HepG2 (cell line): ENCODE data around the gene RARA. TPM values are rescaled to one million over a fixed set of nuclear protein-coding genes. Genes with fewer than 3 reads are reported as not detected.

ENCODE experiments used
- ARHGAP35 ChIP-seq: sonication (generic); formaldehyde crosslinking; IDR thresholded peaks from 2 replicates; pipeline ENCODE4 v1.9.0; 2022; ENCODE audit warnings: mild to moderate bottlenecking, inconsistent platforms, moderate library complexity, missing genetic modification reagents, borderline replicate concordance
- EED ChIP-seq: sonication (generic); formaldehyde crosslinking; IDR thresholded peaks from 2 replicates; pipeline ENCODE4 v1.5.0; 2020; ENCODE audit warnings: mild to moderate bottlenecking, missing genetic modification reagents
- EHMT2 ChIP-seq: fragments of 200-600 bp; sonication (generic); IDR thresholded peaks from 2 replicates; pipeline ENCODE4 v1.7.0; 2017; ENCODE audit warnings: antibody characterized with exemption, low read depth, low read length, borderline replicate concordance
- MEF2D ChIP-seq: sonication (generic); formaldehyde crosslinking; IDR thresholded peaks from 2 replicates; pipeline ENCODE4 v1.5.1; 2020; ENCODE audit warnings: mild to moderate bottlenecking, missing genetic modification reagents
- NAIF1 ChIP-seq: sonication (generic); formaldehyde crosslinking; IDR thresholded peaks from 2 replicates; pipeline ENCODE4 v1.5.0; 2020; ENCODE audit warnings: mild to moderate bottlenecking, missing genetic modification reagents, borderline replicate concordance
- NFKB2 ChIP-seq: sonication (generic); formaldehyde crosslinking; IDR thresholded peaks from 2 replicates; pipeline ENCODE4 v1.4.0; 2020; ENCODE audit warnings: missing genetic modification reagents, borderline replicate concordance
- NFRKB ChIP-seq: fragments of 450-650 bp; IDR thresholded peaks from 2 replicates; pipeline ENCODE4 v1.6.1; 2017
- PHF5A ChIP-seq: IDR thresholded peaks from one replicate; pipeline ENCODE4 v1.6.1; 2018; ENCODE audit warnings: low read depth, missing genetic modification reagents; ENCODE audit not compliant: unreplicated experiment
- PRPF4 ChIP-seq: fragments of 200-400 bp; formaldehyde crosslinking; IDR thresholded peaks from 2 replicates; pipeline ENCODE4 v1.6.1; 2016; ENCODE audit warnings: low read length, low read depth; ENCODE audit not compliant: poor library complexity, severe bottlenecking
- ZBTB21 ChIP-seq: sonication (generic); formaldehyde crosslinking; IDR thresholded peaks from 2 replicates; pipeline ENCODE4 v1.4.0; 2020; ENCODE audit warnings: missing genetic modification reagents
- ZBTB38 ChIP-seq: sonication (generic); formaldehyde crosslinking; IDR thresholded peaks from 2 replicates; pipeline ENCODE4 v1.5.1; 2020; ENCODE audit warnings: mild to moderate bottlenecking, missing genetic modification reagents
- ZBTB7B ChIP-seq: sonication (generic); formaldehyde crosslinking; IDR thresholded peaks from 2 replicates; pipeline ENCODE4 v1.4.0; 2020; ENCODE audit warnings: missing genetic modification reagents
- ZNF30 ChIP-seq: sonication (generic); formaldehyde crosslinking; IDR thresholded peaks from 2 replicates; pipeline ENCODE4 v1.5.0; 2020; ENCODE audit warnings: mild to moderate bottlenecking, missing genetic modification reagents
- ZNF326 ChIP-seq: sonication (generic); formaldehyde crosslinking; IDR thresholded peaks from 2 replicates; pipeline ENCODE4 v1.4.0; 2020; ENCODE audit warnings: missing genetic modification reagents, borderline replicate concordance
- ZNF383 ChIP-seq: sonication (generic); formaldehyde crosslinking; IDR thresholded peaks from 2 replicates; pipeline ENCODE4 v1.4.0; 2020; ENCODE audit warnings: missing genetic modification reagents, mild to moderate bottlenecking, borderline replicate concordance
- ZNF660 ChIP-seq: sonication (generic); formaldehyde crosslinking; IDR thresholded peaks from 2 replicates; pipeline ENCODE4 v1.5.1; 2020; ENCODE audit warnings: mild to moderate bottlenecking, low read depth, missing genetic modification reagents, borderline replicate concordance
- polyA plus RNA-seq, 8 experiments: library from polyadenylated mRNA; depleted of rRNA in 3 of 8; stranded (reverse) in 7 of 8; unstranded in 1 of 8; fragments of >200 nt; fragmentation: Illumina TruSeq in 4 of 8; extraction: Trizol in 4 of 8; gene quantifications; 2 replicates each; pipeline versions ENCODE4 v1.2.1 to v1.2.3, GENCODE V29; 2011 to 2016; ENCODE audit warnings: low read depth in 4 of 8, missing spikeins in 1 of 8, mixed read lengths in 1 of 8; ENCODE audit not compliant: insufficient read depth in 1 of 8
- total RNA-seq, 5 experiments: library from RNA; depleted of rRNA; stranded (reverse); fragments of >200 nt; fragmentation: Illumina TruSeq; extraction: Trizol; gene quantifications; 2 replicates each; pipeline ENCODE4 v1.2.3, GENCODE V29; 2016; ENCODE audit warnings: low read depth in 1 of 5
- TF ChIP-seq, protein P1 (sequence below): sonication (generic); formaldehyde crosslinking; IDR thresholded peaks from 2 replicates; pipeline ENCODE4 v1.8.1; 2023; ENCODE audit warnings: mild to moderate bottlenecking, inconsistent platforms, moderate library complexity, missing genetic modification reagents, borderline replicate concordance
- TF ChIP-seq, protein P2 (sequence below): conservative IDR thresholded peaks from 2 replicates; pipeline ENCODE4 v1.6.1; 2018; ENCODE audit warnings: missing genetic modification reagents
- TF ChIP-seq, protein P3 (sequence below): IDR thresholded peaks from 2 replicates; pipeline ENCODE4 v1.6.1; 2016; ENCODE audit warnings: low read depth, missing genetic modification reagents, missing compliant biosample characterization
- TF ChIP-seq, protein P4 (sequence below): sonication (generic); formaldehyde crosslinking; IDR thresholded peaks from 2 replicates; pipeline ENCODE4 v1.4.0; 2020; ENCODE audit warnings: missing genetic modification reagents, borderline replicate concordance

The RARA gene
- total and polyA plus RNA-seq, 2 of the 13 experiments (the other 11 are each of a cell fraction or from before 2014, with no cell fraction given): 6.4 to 8.6 TPM

- TF ChIP-seq, protein P1, sequence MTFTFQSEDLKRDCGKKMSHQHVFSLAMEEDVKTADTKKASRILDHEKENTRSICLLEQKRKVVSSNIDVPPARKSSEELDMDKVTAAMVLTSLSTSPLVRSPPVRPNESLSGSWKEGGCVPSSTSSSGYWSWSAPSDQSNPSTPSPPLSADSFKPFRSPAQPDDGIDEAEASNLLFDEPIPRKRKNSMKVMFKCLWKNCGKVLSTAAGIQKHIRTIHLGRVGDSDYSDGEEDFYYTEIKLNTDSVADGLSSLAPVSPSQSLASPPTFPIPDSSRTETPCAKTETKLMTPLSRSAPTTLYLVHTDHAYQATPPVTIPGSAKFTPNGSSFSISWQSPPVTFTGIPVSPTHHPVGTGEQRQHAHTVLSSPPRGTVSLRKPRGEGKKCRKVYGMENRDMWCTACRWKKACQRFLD (CRISPR knock-in tag): no peak
- TF ChIP-seq, protein P2, sequence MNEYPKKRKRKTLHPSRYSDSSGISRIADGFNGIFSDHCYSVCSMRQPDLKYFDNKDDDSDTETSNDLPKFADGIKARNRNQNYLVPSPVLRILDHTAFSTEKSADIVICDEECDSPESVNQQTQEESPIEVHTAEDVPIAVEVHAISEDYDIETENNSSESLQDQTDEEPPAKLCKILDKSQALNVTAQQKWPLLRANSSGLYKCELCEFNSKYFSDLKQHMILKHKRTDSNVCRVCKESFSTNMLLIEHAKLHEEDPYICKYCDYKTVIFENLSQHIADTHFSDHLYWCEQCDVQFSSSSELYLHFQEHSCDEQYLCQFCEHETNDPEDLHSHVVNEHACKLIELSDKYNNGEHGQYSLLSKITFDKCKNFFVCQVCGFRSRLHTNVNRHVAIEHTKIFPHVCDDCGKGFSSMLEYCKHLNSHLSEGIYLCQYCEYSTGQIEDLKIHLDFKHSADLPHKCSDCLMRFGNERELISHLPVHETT (CRISPR knock-in tag): no peak
- no peak for TF ChIP-seq ZNF326 (CRISPR knock-in tag)
- TF ChIP-seq, protein P3, sequence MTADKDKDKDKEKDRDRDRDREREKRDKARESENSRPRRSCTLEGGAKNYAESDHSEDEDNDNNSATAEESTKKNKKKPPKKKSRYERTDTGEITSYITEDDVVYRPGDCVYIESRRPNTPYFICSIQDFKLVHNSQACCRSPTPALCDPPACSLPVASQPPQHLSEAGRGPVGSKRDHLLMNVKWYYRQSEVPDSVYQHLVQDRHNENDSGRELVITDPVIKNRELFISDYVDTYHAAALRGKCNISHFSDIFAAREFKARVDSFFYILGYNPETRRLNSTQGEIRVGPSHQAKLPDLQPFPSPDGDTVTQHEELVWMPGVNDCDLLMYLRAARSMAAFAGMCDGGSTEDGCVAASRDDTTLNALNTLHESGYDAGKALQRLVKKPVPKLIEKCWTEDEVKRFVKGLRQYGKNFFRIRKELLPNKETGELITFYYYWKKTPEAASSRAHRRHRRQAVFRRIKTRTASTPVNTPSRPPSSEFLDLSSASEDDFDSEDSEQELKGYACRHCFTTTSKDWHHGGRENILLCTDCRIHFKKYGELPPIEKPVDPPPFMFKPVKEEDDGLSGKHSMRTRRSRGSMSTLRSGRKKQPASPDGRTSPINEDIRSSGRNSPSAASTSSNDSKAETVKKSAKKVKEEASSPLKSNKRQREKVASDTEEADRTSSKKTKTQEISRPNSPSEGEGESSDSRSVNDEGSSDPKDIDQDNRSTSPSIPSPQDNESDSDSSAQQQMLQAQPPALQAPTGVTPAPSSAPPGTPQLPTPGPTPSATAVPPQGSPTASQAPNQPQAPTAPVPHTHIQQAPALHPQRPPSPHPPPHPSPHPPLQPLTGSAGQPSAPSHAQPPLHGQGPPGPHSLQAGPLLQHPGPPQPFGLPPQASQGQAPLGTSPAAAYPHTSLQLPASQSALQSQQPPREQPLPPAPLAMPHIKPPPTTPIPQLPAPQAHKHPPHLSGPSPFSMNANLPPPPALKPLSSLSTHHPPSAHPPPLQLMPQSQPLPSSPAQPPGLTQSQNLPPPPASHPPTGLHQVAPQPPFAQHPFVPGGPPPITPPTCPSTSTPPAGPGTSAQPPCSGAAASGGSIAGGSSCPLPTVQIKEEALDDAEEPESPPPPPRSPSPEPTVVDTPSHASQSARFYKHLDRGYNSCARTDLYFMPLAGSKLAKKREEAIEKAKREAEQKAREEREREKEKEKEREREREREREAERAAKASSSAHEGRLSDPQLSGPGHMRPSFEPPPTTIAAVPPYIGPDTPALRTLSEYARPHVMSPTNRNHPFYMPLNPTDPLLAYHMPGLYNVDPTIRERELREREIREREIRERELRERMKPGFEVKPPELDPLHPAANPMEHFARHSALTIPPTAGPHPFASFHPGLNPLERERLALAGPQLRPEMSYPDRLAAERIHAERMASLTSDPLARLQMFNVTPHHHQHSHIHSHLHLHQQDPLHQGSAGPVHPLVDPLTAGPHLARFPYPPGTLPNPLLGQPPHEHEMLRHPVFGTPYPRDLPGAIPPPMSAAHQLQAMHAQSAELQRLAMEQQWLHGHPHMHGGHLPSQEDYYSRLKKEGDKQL (CRISPR knock-in tag): peak; percentile 85; the same call in 1 of the 2 replicates
- TF ChIP-seq PRPF4: no peak
- no peak for TF ChIP-seq ZNF660
- peak; percentile 47; the same call in 1 of the 2 replicates for TF ChIP-seq MEF2D (CRISPR knock-in tag)
- peak; percentile 82 for TF ChIP-seq PHF5A
- TF ChIP-seq ZNF30 (CRISPR knock-in tag): no peak
- TF ChIP-seq NFKB2 (CRISPR knock-in tag): no peak
- no peak for TF ChIP-seq ZBTB38 (CRISPR knock-in tag)
- TF ChIP-seq ZBTB21 (CRISPR knock-in tag): peak; percentile 70
- TF ChIP-seq ZBTB7B (CRISPR knock-in tag): peak; percentile 86
- no peak for TF ChIP-seq NFRKB
- TF ChIP-seq, protein P4, sequence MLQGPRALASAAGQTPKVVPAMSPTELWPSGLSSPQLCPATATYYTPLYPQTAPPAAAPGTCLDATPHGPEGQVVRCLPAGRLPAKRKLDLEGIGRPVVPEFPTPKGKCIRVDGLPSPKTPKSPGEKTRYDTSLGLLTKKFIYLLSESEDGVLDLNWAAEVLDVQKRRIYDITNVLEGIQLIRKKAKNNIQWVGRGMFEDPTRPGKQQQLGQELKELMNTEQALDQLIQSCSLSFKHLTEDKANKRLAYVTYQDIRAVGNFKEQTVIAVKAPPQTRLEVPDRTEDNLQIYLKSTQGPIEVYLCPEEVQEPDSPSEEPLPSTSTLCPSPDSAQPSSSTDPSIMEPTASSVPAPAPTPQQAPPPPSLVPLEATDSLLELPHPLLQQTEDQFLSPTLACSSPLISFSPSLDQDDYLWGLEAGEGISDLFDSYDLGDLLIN (CRISPR knock-in tag): 0 out of 2 replicates have a peak, but pooled peaks have one; percentile 1
- TF ChIP-seq EED (CRISPR knock-in tag): no peak
- TF ChIP-seq ARHGAP35 (CRISPR knock-in tag): no peak
- no peak for TF ChIP-seq ZNF383 (CRISPR knock-in tag)
- TF ChIP-seq NAIF1 (CRISPR knock-in tag): no peak
- no peak for TF ChIP-seq EHMT2
Measured at GRCh38 chr17:40352779-40353394, 43.9 kb downstream of the RARA start (continued).
